GM18517 (cell line): ENCODE data around the gene ODAD3.
"Not testable (repeated sequence)": the region's sequence is repeated elsewhere in the genome, so short reads cannot be mapped to it uniquely, and the experiment has no call there.

ENCODE experiments used
- ATAC-seq: cut with Tn5 transposase; IDR thresholded peaks from one replicate; pipeline ENCODE4 v1.9.1; 2021; ENCODE audit warnings: mild to moderate bottlenecking, moderate library complexity; ENCODE audit not compliant: unreplicated experiment

ODAD3 gene

DNA sequence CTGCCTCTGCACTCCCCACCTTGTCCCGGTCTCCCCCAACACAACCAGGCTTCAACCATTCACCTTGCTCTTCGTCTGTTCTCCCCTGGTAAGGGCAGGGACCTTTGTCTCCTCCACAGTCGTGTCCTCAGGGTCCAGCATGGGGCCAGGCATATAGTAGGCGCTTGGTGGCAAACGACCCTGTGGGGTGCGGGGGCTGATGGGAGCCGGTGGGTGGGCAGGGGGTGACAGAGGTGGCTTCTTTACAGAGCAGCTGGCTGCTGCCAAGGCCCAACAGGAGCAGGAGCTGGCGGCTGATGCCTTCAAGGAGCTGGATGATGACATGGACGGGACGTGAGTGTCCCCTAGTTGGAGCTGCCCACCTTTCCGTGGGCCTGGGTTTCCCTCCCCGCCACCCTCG lies 10.2 kb upstream of the ODAD3 start:
- ATAC-seq, result no peak

GRCh38 chr19:11444059-11444458 lies 9.1 kb upstream of the ODAD3 start:
- no peak for ATAC-seq

DNA sequence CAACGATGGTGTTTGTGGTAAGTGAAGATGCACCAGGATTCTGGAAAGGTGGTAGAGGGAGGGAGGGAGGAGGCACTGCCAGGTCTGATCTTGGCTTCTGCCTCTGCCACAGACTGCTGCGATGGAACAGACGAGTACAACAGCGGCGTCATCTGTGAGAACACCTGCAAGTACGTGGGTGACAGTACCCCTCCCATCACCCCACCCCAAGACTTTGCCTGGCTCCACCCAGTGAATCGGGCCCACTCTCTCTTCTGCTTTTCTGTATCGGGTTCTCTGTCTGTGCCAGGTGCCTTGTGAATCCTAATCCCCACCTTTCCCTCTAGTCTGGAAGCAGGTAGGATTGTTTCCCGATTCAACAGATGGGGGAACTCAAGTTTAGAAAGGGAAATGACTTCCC lies 3.0 kb upstream of the ODAD3 start:
- ATAC-seq, result no peak

- ATAC-seq, result no peak
Measured at GRCh38 chr19:11435833-11436313, 952 bp upstream of the ODAD3 start.

DNA sequence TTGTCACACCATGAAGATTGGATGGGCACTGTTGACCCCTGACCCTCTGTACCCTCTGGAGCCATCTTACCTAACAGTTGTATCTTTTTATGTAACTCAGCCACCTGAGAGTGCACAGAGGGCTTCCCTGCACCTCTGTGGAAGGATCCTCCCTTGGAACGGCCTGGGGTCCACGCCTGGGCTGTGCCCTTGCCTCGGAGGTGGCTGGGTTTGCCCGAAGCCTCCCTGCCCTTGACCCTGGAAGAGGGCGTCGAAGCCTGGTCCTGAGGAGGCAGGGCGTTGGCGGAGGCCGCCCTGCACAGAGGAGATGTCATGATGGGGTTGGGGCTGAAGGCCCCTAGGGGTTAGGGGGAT lies 241 bp downstream of the ODAD3 start:
- no peak for ATAC-seq

DNA sequence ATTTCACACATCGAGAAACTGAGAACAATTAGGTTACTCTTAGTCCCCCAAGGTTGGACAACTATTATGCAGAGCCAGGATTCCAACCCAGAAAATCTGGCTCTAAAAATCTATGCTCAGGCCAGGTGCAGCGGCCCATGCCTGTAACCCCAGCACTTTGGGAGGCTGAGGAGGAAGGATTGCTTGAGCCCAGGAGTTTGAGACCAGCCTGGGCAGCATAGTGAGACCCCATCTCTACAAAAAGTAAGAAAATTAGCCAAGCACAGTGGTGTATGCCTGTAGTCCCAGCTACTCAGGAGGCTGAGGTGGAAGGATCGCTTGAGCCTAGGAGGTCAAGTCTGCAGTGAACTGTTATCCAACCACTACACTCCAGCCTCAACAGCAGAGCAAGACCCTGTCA lies 1.4 kb downstream of the ODAD3 start:
- not testable (repeated sequence) for ATAC-seq

DNA sequence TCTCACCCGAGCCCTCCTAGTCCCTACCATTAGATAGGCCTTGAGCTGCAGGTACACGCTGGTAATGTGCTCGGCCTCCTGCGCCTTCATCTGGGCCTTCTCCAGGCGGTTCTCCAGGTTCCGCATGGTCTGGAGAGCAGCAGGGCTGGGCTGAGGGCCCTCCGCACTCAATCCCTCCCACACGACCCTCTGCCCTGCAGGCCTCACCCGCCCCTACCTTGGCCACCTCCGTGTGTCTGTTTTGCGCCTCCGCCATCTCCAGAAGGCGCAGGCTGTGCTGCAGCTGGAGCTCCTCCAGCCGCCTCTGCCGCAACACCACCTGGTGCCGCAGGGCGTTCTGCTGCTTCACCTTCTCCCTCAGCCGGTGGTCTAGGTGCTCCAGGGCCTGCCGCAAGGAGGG lies 8.3 kb downstream of the ODAD3 start:
- no peak for ATAC-seq

GRCh38 chr19:11425719-11426457 lies 9.0 kb downstream of the ODAD3 start:
- no peak for ATAC-seq

GRCh38 chr19:11423791-11424181 lies 11.1 kb downstream of the ODAD3 start:
- ATAC-seq, result no peak

- ATAC-seq, result no peak
Measured at GRCh38 chr19:11423164-11423790, 11.6 kb downstream of the ODAD3 start.

- peak; percentile 59 for ATAC-seq
Measured at GRCh38 chr19:11422163-11423065, 12.5 kb downstream of the ODAD3 start.

DNA sequence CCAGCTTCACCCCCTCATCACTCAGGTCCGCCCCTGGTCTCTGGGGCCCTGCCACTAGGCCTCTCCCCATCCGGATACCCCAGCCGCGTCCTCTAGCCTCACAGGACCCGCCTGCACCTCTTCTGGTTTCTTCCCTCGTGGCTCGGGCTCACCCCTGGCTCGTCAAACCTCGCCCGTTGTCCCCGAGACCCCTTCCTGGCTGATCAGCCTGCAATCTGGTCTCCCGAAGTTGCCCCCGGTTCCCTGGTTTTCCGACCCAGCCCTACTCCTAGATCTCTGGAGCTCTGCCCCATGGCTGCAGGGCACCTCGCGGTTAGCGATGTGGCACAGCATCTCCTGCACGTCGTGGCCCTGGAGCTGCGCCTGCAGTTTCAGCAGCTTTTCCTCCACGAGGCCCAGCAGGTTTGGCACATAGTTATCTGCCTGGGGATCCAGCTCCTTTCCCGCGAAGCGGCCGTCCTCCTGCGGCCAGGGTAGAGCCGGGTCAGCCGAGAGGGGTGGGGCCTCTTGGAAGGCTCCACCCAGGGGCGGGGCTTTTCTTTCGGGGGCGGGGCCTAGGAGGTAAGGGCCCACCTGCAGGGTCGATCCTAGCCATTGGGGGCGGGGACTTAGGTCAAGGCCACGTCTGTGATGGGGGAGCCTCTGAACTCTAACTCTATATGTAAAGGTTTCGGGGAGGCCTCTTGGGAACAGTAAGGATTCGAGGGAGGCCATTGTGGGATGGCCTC lies 13.4 kb downstream of the ODAD3 start:
- peak; percentile 28 for ATAC-seq

GRCh38 chr19:11420429-11421370 lies 14.2 kb downstream of the ODAD3 start:
- ATAC-seq, result no peak

DNA sequence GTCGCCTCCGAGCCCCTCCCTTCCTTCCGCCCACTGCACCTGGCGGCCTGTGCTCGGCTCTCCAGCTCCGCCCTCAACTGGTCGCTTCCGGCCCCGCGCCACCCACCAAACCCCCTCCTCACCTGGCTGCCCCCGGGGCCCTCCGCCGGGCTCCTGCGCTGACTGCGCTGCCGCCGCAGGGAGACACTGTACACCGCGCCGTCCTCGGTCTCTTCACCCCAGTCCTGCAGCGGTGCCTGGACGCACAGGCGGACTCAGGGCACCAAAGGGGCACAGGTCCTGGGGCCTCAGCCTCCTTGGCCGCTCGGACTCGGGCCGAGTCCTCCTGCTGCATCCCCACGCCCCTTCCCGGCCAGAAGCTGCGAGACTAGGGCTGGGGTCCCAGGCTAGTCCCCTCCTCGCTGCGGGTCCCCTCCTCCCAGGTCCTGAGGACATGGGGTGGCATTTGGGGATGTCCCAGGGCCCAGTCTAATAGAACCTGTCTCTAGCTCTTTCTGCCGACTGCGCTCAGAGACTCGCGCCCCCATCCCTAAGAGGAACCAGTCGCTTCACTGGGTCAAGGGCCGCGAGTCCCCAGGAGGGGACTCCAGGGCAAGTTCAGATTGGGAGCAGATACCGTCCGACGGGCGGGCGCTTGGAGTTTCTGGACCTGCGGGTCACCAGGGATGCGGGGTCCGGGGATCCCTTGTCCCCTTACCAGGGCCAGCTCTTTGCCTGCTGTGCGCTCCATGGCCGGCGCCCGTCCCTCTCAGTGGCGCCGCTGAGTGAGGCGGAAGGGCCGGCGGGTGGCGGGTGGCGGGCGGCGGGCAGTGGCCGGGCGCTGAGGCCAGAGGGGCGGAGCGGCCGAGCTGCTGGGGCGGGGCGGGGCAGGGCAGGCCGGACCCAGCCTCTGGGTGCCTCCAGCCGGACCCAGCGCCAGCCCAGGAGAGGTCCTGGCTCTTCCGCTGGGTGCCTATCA lies 16.1 kb downstream of the ODAD3 start, which contains the start of gene RGL3:
RGL3 (minus strand) TSS at position 766 of the 958 bp plus-strand sequence; CDS start at position 730, 36 bp downstream.
- no peak for ATAC-seq

DNA sequence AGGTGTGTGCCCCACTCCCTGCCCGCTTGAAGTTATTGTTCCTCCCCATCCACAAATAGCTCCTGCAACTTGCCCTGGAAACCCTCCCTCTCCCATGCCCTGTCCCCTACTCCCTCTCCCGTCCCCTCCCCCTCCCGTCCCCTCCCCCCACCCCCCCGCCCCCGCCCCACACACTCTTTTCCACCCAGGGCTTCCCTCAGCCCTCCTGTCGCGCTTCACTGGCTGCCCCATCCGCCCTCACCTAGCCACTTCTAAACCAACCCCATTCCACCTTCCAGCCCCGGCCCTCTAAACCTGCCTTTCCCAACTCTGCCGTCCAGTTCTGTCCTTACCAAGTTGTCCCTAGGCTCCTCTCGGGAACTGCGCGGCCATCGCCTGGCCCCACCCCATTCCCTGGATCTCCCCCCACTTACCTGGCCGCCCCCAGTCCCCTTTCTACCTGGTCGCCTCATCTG lies 16.8 kb downstream of the ODAD3 start:
- ATAC-seq, result no peak

DNA sequence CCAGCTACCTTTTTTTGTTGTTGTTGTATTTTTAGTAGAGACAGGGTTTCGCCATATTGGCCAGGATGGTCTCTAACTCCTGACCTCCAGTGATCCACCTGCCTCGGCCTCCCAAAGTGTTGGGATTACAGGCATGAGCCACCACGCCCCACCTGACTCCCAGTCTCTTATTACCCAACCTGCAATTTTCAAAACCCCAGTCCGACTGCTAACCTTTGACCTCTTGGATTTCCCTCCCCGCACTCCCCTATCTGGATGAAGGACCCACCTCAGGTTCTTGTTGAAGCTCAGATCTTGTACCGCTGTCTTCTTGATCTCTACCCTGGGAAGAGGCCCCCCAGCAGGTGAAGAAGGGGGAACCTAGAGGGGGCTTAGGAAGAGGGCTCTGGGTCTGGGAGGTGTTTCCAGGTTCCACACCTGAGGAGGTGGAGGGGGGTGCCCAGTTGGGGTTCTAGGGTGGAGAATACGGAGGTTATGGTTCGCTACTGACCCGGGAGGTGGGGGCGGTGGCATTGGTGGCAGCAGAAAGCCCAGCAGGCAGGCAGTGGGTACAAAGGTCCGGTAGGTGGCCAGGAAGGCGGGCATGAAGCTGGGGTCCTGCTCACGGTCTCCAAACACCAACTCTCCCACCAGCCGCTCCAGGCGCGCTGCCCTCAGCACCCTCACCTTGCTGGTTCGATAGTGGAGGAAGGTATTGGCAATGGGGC lies 18.4 kb downstream of the ODAD3 start:
- ATAC-seq, result no peak

DNA sequence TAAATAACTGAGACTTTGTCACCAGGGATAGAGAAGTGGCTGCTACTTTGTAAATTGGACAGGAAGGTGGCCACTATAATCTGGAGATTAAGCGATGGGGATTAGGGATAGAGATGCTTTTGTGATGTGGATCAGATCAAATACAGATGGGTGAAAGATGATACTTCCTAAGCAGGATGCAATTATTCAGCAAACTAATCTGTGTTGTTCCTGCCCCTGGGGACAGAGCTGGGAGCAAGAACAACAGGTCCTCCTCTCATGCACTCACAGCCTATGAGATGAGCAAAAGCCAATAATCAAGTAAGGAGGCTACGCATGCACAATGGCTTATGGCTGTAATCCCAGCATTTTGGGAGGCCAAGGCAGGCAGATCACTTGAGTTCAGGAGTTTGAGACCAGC lies 20.4 kb downstream of the ODAD3 start:
- no peak for ATAC-seq

- no peak for ATAC-seq
Measured at GRCh38 chr19:11410682-11411081, 24.2 kb downstream of the ODAD3 start.
